22Rv1 (cell line): ENCODE data around the gene PKMYT1.

Experiments used
- CTCF ChIP-seq: fragments of 450-650 bp; IDR thresholded peaks from 2 replicates; pipeline ENCODE4 v1.5.1; 2017; ENCODE audit warnings: mild to moderate bottlenecking
- ZFX ChIP-seq: fragments of 450-650 bp; IDR thresholded peaks from 2 replicates; pipeline ENCODE4 v1.6.1; 2017; ENCODE audit warnings: antibody characterized with exemption, borderline replicate concordance

GRCh38 chr16:2964475-2965336, 15.5 kb downstream of the PKMYT1 start:
- TF ChIP-seq CTCF, result peak; percentile 12
- no peak for TF ChIP-seq ZFX
